Aorta (tissue), 5 donors: Measurements from ENCODE around the gene ANKRD33B. TPM values are rescaled to one million over a fixed set of nuclear protein-coding genes. Genes with fewer than 3 reads are reported as not detected.
A peak's percentile ranks its signal among the peaks of the same experiment; 100 is the strongest.

Experiments used
- ATAC-seq: fragments of 200-7000 bp; cut with Tn5 transposase; one replicate; pipeline ENCODE4 v1.9.1; 2022; ENCODE audit warnings: moderate library complexity; ENCODE audit not compliant: low FRiP score
- DNase-seq, 2 donors: peaks; one replicate each; pipeline ENCODE4 v3.0.0-alpha.2; 2020
- H3K27ac ChIP-seq, 2 donors: one replicate each; pipeline ENCODE4 v1.5.1; 2013; ENCODE audit warnings: low read length in 2 of 2, mild to moderate bottlenecking in 2 of 2, moderate library complexity in 2 of 2, control low read depth in 1 of 2, inconsistent platforms in 1 of 2, low read depth in 1 of 2
- H3K27me3 ChIP-seq, 2 donors: one replicate each; pipeline ENCODE4 v1.6.1; 2013; ENCODE audit warnings: control low read depth in 1 of 2, low read length in 1 of 2, mild to moderate bottlenecking in 1 of 2, moderate library complexity in 1 of 2; ENCODE audit not compliant: insufficient read depth in 2 of 2, control insufficient read depth in 1 of 2
- H3K36me3 ChIP-seq, 2 donors: one replicate each; pipeline ENCODE4 v1.6.1; 2013; ENCODE audit warnings: control low read depth in 1 of 2, low read length in 1 of 2, mild to moderate bottlenecking in 1 of 2; ENCODE audit not compliant: insufficient read depth in 2 of 2, control insufficient read depth in 1 of 2
- H3K4me1 ChIP-seq, 2 donors: one replicate each; pipeline ENCODE4 v1.6.1; 2013; ENCODE audit warnings: low read length in 2 of 2, control low read depth in 1 of 2, mild to moderate bottlenecking in 1 of 2, moderate library complexity in 1 of 2; ENCODE audit not compliant: insufficient read depth in 2 of 2, control insufficient read depth in 1 of 2
- H3K4me3 ChIP-seq, 2 donors: one replicate each; pipeline ENCODE4 v1.5.1; 2013; ENCODE audit warnings: low read length in 2 of 2, control low read depth in 1 of 2, mild to moderate bottlenecking in 1 of 2
- H3K9me3 ChIP-seq: one replicate; pipeline ENCODE4 v1.6.1; 2013; ENCODE audit warnings: mild to moderate bottlenecking, low read length; ENCODE audit not compliant: control insufficient read depth
- WGBS, 2 donors: extraction: QIAGEN DNeasy Blood & Tissue Kit; methylation state at CpG; one replicate each; pipeline ENCODE4 v1.1.7; 2013; 5-methylcytosine and 5-hydroxymethylcytosine counted together
- intact Hi-C, 2 donors: fragments of 100-400 bp; cut with DNase I; formaldehyde crosslinking; loops; one replicate each; pipeline versions ENCODE4 v1.14.2 to v1.15.0; 2022
- polyA plus RNA-seq, 2 donors: library from polyadenylated mRNA; stranded (reverse); fragments of 200-250 nt; gene quantifications; one replicate each; pipeline ENCODE4 v1.2.3, GENCODE V29; 2013
- total RNA-seq, 2 donors: library from RNA; stranded (reverse); fragmentation: NEBNext Ultra II Directional; extraction: Animal tissue kit (Norgen Biotek cat#: 25700); gene quantifications; one replicate each; pipeline ENCODE4 v1.2.1, GENCODE V29; 2021
- donor health status: healthy with polysubstance abuse.
- donor health status: Bipolar disorder and iron deficiency.
- donor health status: DM: no; HTN: no; CAD: no.
- donor health status: DM: no; HTN: no; CAD: no.
- donor health status: DM: yes; HTN: yes; CAD: no.

Gene ANKRD33B
- total and polyA plus RNA-seq, 4 donors: 0.75 to 4.9 (median 3.3) TPM

DNA sequence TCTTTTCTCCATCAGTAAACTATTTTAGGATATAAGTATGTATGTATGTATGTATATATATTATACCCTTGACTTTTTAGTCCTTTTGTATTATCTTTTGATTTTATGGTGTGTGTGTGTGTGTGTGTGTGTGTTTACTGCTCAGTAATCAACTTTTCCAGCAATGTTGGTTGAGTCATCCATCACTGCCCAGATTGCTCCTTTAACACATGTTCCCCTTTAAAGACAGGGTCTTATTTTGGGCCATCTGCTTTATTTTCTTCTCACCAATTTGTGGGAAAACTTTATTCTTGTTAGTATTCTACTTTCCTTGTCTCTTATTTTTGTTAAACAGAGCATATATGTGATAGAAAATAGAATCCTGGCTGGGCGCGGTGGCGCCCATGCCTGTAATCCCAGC is 28.1 kb downstream of the ANKRD33B start:
- DNase-seq: no peak
- 66 to 83% methylated on average over 3 of the region's 3 CpGs for WGBS, 2 donors
- ATAC-seq: no peak
- H3K27ac ChIP-seq: no peak overlapping the region
- H3K9me3 ChIP-seq: no peaks in the 10 kb centered on the region
- no peaks in the 10 kb centered on the region for H3K4me1 ChIP-seq
- H3K4me3 ChIP-seq: no peak overlapping the region
- H3K36me3 ChIP-seq: no peaks in the 10 kb centered on the region
- intact Hi-C loops: no loop called here
- no peaks in the 10 kb centered on the region for H3K27me3 ChIP-seq

DNA sequence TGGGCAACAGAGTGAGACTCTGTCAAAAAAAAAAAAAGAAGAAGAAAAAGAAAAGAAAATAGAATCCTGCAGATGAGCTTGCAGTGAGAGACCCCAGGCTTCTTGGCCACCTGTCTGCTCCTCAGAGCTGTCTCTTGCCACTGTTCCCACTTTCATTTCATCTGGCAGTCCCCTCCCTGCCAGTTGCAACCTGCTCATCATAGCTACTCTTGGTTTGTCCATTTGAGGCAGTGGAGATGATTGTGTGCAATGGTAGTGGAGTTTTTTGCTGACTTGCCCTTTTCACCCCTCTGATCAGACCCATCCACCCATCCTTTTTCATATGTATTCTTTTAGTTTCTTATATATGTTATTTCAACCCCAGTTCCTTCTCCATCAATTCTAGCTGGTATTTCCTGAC is 28.7 kb downstream of the ANKRD33B start:
- DNase-seq: no peak
- Histone ChIP-seq H3K36me3 (no peaks in the 10 kb centered on the region), H3K4me1 (no peaks in the 10 kb centered on the region), H3K27ac (no peak overlapping the region), H3K27me3 (no peaks in the 10 kb centered on the region), H3K9me3 (no peaks in the 10 kb centered on the region), H3K4me3 (no peak overlapping the region)
- intact Hi-C loops: no loop called here
- ATAC-seq: no peak

DNA sequence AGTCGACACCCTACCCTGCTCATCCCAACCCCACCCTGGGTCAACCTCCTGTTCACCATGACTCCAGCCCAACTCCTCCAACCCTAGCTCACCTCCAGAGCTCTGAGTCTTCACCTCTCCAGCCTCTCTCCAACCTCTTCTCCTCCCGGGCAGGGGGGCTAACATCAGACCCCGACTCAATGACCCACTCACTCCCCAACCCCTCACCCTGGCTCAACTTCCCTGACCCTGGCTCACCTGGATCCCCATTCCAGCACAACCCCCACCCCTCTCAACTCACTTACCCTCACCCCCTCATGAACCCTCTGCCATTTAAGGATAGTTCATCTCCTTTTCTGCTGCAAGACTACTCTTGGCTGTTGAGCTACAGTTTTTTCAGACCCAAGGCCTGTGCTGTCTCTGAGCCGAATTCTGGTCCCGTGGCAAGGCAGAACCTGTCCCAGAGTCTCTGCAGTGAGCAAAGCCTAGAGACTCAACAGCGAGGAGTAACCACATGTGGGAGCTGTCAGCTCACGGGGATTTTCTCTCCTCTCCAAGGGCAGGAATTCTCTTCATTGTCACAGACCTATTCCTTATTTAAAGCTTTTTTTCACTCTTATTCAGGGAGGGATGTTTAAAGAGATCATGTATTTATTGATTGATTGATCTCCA is 29.8 kb downstream of the ANKRD33B start:
- Histone ChIP-seq H3K27ac (no peak overlapping the region), H3K27me3 (no peaks in the 10 kb centered on the region), H3K4me3 (no peak overlapping the region), H3K4me1 (no peaks in the 10 kb centered on the region), H3K36me3 (no peaks in the 10 kb centered on the region), H3K9me3 (no peaks in the 10 kb centered on the region)
- 87 to 91% methylated on average over 7 of the region's 7 CpGs for WGBS, 2 donors
- ATAC-seq: no peak
- DNase-seq: no peak
- intact Hi-C loops: no loop called here

DNA sequence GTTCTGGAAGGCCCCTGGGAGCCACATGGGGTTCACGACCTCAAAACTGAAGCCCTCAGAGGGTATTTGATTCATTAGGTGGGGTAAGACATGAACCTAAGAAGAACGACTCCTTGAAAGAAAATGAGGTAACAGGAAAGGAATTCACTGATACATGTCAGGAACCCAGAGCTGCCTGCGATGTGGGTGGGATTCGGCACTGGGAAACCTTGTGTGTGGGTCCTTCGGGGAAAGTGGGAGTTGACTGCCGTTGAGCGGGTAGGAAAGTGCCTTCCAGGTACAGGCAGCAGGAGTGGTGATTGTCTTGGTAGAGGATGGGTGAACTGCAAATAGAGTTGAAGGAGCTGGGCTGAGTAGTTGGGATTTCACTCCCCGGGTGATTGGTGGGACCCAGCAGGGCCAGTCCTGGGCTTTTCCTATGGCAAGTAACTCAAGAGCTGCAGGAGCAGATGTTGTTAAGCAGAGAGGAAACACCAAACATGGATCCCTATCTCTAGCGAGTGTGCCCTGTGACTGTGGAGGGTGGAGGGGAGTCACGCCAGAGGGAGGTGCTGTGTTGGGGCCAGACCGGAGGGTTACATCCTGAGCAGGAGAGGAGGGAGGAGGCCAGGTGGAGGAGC is 30.8 kb downstream of the ANKRD33B start:
- no peaks in the 10 kb centered on the region for H3K27me3 ChIP-seq
- H3K4me3 ChIP-seq: no peak overlapping the region
- H3K27ac ChIP-seq: no peak overlapping the region
- H3K36me3 ChIP-seq: no peaks in the 10 kb centered on the region
- H3K9me3 ChIP-seq: no peaks in the 10 kb centered on the region
- no peak for ATAC-seq
- H3K4me1 ChIP-seq: no peaks in the 10 kb centered on the region
- intact Hi-C loops: no loop called here
- WGBS, 2 donors: 66 to 71% methylated on average over 11 of the region's 11 CpGs
- no peak for DNase-seq

DNA sequence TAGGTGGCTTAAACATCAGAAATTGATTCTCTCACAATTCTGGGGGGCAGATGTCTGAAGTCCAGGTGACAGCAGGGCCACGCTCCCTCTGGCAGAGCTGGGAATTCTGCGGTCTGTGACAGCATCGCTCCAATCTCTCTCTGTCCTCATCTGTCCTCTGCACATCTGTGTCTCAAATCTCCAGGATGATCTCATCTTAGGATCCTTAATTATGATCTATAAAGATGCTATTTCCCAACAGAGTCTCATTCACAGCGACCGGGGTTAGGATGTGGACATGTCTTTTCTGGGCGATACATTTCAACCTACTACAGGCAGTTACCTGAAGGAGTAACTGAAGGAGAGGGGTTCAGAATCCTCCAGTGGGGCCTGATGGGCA is 31.4 kb downstream of the ANKRD33B start:
- Histone ChIP-seq H3K4me3 (no peak overlapping the region), H3K27me3 (no peaks in the 10 kb centered on the region), H3K27ac (peak overlapping the region in 1 of 2 donors; percentile 46), H3K9me3 (no peaks in the 10 kb centered on the region), H3K36me3 (no peaks in the 10 kb centered on the region), H3K4me1 (no peaks in the 10 kb centered on the region)
- WGBS, 2 donors: 94 to 97% methylated on average over 6 of the region's 6 CpGs
- DNase-seq: no peak
- intact Hi-C loops: no loop called here
- peak; percentile 6 for ATAC-seq

DNA sequence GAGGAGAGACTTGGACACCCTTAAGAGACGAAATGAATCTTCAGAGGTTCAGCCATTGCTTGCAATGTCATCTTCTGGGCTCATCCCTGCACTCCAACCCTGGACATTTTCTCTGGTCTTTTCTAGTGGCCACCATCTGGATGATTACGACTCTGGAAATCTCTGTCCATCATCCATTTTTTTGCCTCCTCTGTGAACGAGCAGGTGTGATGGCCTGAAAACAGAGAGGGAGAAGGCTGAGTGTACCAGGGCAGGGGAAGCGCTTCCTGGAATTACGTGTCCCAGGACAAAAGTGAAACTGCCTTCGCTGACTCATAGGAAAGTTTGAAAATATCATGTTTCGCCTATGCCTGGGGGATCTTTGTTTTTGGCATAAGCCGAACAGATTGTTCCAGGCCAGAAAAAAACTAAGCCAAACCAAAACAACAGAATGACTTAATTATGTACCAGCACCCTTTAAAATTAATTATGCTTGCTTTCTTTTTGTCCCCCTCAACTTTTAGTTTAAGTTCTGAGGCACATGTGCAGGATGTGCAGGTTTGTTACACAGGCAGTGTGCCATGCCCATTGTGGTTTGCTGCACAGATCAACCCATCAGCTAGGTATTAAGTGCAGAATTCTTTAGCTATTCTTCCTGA is 31.9 kb downstream of the ANKRD33B start:
- Histone ChIP-seq H3K36me3 (no peaks in the 10 kb centered on the region), H3K4me1 (no peaks in the 10 kb centered on the region), H3K27ac (peak overlapping the region in 1 of 2 donors; percentile 58), H3K27me3 (no peaks in the 10 kb centered on the region), H3K9me3 (no peaks in the 10 kb centered on the region), H3K4me3 (no peak overlapping the region)
- DNase-seq (no peak), ATAC-seq (peak; percentile 91)
- intact Hi-C loops: loop anchor here in 1 of 2 donors (2.0 kb wide), 1 partner anchor 31 kb away; the partner anchor contains the start of gene ANKRD33B
- 9 to 10% methylated on average over 8 of the region's 8 CpGs for WGBS, 2 donors

DNA sequence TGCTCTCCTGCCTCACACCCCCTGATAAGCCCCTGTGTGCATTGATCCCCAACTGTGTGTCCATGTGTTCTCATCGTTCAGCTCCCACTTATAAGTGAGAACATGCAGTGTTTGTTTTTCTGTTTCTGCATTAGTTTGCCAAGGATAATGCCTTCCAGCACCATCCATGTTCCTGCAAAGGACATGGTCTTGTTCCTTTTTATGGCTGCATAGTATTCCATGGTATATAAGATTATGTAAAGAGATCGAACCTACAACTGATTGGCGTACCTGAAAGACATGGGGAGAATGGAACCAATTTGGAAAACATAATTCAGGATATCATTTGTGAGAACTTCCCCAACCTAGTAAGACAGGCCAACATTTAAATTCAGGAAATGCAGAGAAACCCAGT is 32.4 kb downstream of the ANKRD33B start:
- Histone ChIP-seq H3K27me3 (no peaks in the 10 kb centered on the region), H3K4me3 (no peak overlapping the region), H3K4me1 (no peaks in the 10 kb centered on the region), H3K9me3 (no peaks in the 10 kb centered on the region), H3K27ac (peak overlapping the region in 1 of 2 donors; percentile 58), H3K36me3 (no peaks in the 10 kb centered on the region)
- DNase-seq: no peak
- intact Hi-C loops: loop anchor here in 1 of 2 donors (2.0 kb wide), 1 partner anchor 32 kb away; the partner anchor contains the start of gene ANKRD33B
- no peak for ATAC-seq
- WGBS, 2 donors: 74% methylated on average over 3 of the region's 3 CpGs

DNA sequence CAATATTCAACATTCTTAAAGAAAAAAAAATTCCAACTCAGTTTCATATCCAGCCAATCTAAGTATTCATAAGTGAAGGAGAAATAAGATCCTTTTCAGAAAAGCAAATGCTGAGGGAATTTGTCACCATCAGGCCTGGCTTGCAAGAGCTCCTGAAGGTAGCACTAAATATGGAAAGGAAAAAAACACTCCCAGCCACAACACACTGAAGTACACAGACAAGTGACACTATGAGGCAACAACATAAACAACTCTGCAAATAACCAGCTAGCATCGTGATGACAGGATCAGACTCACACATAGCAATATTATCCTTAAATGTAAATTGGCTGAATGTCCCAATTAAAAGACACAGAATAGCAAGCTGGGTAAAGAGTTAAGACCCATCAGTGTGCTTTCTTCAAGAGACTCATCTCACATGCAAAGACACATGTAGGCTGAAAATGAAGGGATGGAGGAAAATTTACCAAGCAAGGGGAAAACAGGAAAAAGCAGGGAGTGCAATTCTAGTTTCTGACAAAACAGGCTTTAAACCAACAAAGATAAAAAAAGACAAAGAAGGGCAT is 33.1 kb downstream of the ANKRD33B start:
- no peaks in the 10 kb centered on the region for H3K27me3 ChIP-seq
- H3K36me3 ChIP-seq: no peaks in the 10 kb centered on the region
- H3K27ac ChIP-seq: no peak overlapping the region
- DNase-seq: no peak
- no peaks in the 10 kb centered on the region for H3K4me1 ChIP-seq
- no peaks in the 10 kb centered on the region for H3K9me3 ChIP-seq
- ATAC-seq: no peak
- no peak overlapping the region for H3K4me3 ChIP-seq
- WGBS, 2 donors: 89 to 90% methylated on average over 1 of the region's 1 CpG
- intact Hi-C loops: loop anchor here in 1 of 2 donors (2.0 kb wide), 1 partner anchor 32 kb away; the partner anchor contains the start of gene ANKRD33B
